Aorta (tissue), 5 donors: Measurements from ENCODE around the gene TBC1D23. TPM values are rescaled to one million over a fixed set of nuclear protein-coding genes. Genes with fewer than 3 reads are reported as not detected.
"Not testable (repeated sequence)": the region's sequence is repeated elsewhere in the genome, so short reads cannot be mapped to it uniquely, and the experiment has no call there.

Experiments used
- ATAC-seq: fragments of 200-7000 bp; cut with Tn5 transposase; one replicate; pipeline ENCODE4 v1.9.1; 2022; ENCODE audit warnings: moderate library complexity; ENCODE audit not compliant: low FRiP score
- DNase-seq, 2 donors: peaks; one replicate each; pipeline ENCODE4 v3.0.0-alpha.2; 2020
- H3K27ac ChIP-seq, 2 donors: one replicate each; pipeline ENCODE4 v1.5.1; 2013; ENCODE audit warnings: low read length in 2 of 2, mild to moderate bottlenecking in 2 of 2, moderate library complexity in 2 of 2, control low read depth in 1 of 2, inconsistent platforms in 1 of 2, low read depth in 1 of 2
- H3K27me3 ChIP-seq, 2 donors: one replicate each; pipeline ENCODE4 v1.6.1; 2013; ENCODE audit warnings: control low read depth in 1 of 2, low read length in 1 of 2, mild to moderate bottlenecking in 1 of 2, moderate library complexity in 1 of 2; ENCODE audit not compliant: insufficient read depth in 2 of 2, control insufficient read depth in 1 of 2
- H3K36me3 ChIP-seq, 2 donors: one replicate each; pipeline ENCODE4 v1.6.1; 2013; ENCODE audit warnings: control low read depth in 1 of 2, low read length in 1 of 2, mild to moderate bottlenecking in 1 of 2; ENCODE audit not compliant: insufficient read depth in 2 of 2, control insufficient read depth in 1 of 2
- H3K4me1 ChIP-seq, 2 donors: one replicate each; pipeline ENCODE4 v1.6.1; 2013; ENCODE audit warnings: low read length in 2 of 2, control low read depth in 1 of 2, mild to moderate bottlenecking in 1 of 2, moderate library complexity in 1 of 2; ENCODE audit not compliant: insufficient read depth in 2 of 2, control insufficient read depth in 1 of 2
- H3K4me3 ChIP-seq, 2 donors: one replicate each; pipeline ENCODE4 v1.5.1; 2013; ENCODE audit warnings: low read length in 2 of 2, control low read depth in 1 of 2, mild to moderate bottlenecking in 1 of 2
- H3K9me3 ChIP-seq: one replicate; pipeline ENCODE4 v1.6.1; 2013; ENCODE audit warnings: mild to moderate bottlenecking, low read length; ENCODE audit not compliant: control insufficient read depth
- WGBS, 2 donors: extraction: QIAGEN DNeasy Blood & Tissue Kit; methylation state at CpG; one replicate each; pipeline ENCODE4 v1.1.7; 2013; 5-methylcytosine and 5-hydroxymethylcytosine counted together
- intact Hi-C, 2 donors: fragments of 100-400 bp; cut with DNase I; formaldehyde crosslinking; loops; one replicate each; pipeline versions ENCODE4 v1.14.2 to v1.15.0; 2022
- polyA plus RNA-seq, 2 donors: library from polyadenylated mRNA; stranded (reverse); fragments of 200-250 nt; gene quantifications; one replicate each; pipeline ENCODE4 v1.2.3, GENCODE V29; 2013
- total RNA-seq, 2 donors: library from RNA; stranded (reverse); fragmentation: NEBNext Ultra II Directional; extraction: Animal tissue kit (Norgen Biotek cat#: 25700); gene quantifications; one replicate each; pipeline ENCODE4 v1.2.1, GENCODE V29; 2021
- donor health status: healthy with polysubstance abuse.
- donor health status: Bipolar disorder and iron deficiency.
- donor health status: DM: no; HTN: no; CAD: no.
- donor health status: DM: no; HTN: no; CAD: no.
- donor health status: DM: yes; HTN: yes; CAD: no.

Gene TBC1D23
- total and polyA plus RNA-seq, 4 donors = 19.5 to 59.3 (median 33.3) TPM

- intact Hi-C loops = no loop called here
- H3K27me3 ChIP-seq = no peaks in the 10 kb centered on the region
- WGBS, 2 donors = 96% methylated on average over 1 of the region's 1 CpG
- no peaks in the 10 kb centered on the region for H3K9me3 ChIP-seq
- ATAC-seq (no peak), DNase-seq (no peak)
- no peak overlapping the region for H3K27ac ChIP-seq
- H3K4me1 ChIP-seq = peaks cover under 1 to 3% of the 10 kb centered on the region in 2 donors
- H3K36me3 ChIP-seq = no peaks in the 10 kb centered on the region
- H3K4me3 ChIP-seq = no peak overlapping the region
These were observed 10.7 kb downstream of the TBC1D23 start for GRCh38 chr3:100271522-100271921.

- DNase-seq, intact Hi-C loops, H3K9me3 ChIP-seq, H3K4me1 ChIP-seq, H3K4me3 ChIP-seq, H3K27ac ChIP-seq, ATAC-seq, H3K36me3 ChIP-seq, H3K27me3 ChIP-seq: not testable (repeated sequence)
- 80 to 82% methylated on average over 13 of the region's 13 CpGs for WGBS, 2 donors
These were observed 12.2 kb downstream of the TBC1D23 start for GRCh38 chr3:100272797-100273611.

GRCh38 chr3:100274361-100274760 lies 13.6 kb downstream of the TBC1D23 start:
- H3K27me3 ChIP-seq = no peaks in the 10 kb centered on the region
- no peak overlapping the region for H3K4me3 ChIP-seq
- DNase-seq = no peak
- no peaks in the 10 kb centered on the region for H3K36me3 ChIP-seq
- peaks cover 3 to 5% of the 10 kb centered on the region in 2 donors for H3K4me1 ChIP-seq
- 92 to 96% methylated on average over 5 of the region's 5 CpGs for WGBS, 2 donors
- intact Hi-C loops = no loop called here
- no peak overlapping the region for H3K27ac ChIP-seq
- ATAC-seq = no peak
- no peaks in the 10 kb centered on the region for H3K9me3 ChIP-seq

GRCh38 chr3:100277255-100277800 lies 16.5 kb downstream of the TBC1D23 start:
- intact Hi-C loops = no loop called here
- Histone ChIP-seq H3K36me3 (peaks cover 0 to 2% of the 10 kb centered on the region in 2 donors), H3K4me3 (no peak overlapping the region), H3K4me1 (peaks cover 3 to 5% of the 10 kb centered on the region in 2 donors), H3K27ac (no peak overlapping the region), H3K9me3 (no peaks in the 10 kb centered on the region), H3K27me3 (no peaks in the 10 kb centered on the region)
- WGBS, 2 donors = 69 to 80% methylated on average over 1 of the region's 1 CpG
- ATAC-seq = no peak
- DNase-seq = no peak

- 45 to 50% methylated on average over 2 of the region's 2 CpGs for WGBS, 2 donors
- DNase-seq (no peak), ATAC-seq (no peak)
- Histone ChIP-seq H3K27ac (no peak overlapping the region), H3K9me3 (no peaks in the 10 kb centered on the region), H3K27me3 (no peaks in the 10 kb centered on the region), H3K4me1 (peaks cover 3 to 5% of the 10 kb centered on the region in 2 donors), H3K4me3 (no peak overlapping the region), H3K36me3 (peaks cover 0 to 2% of the 10 kb centered on the region in 2 donors)
- intact Hi-C loops = no loop called here
These were observed 18.1 kb downstream of the TBC1D23 start for GRCh38 chr3:100278910-100279309.

- no peaks in the 10 kb centered on the region for H3K27me3 ChIP-seq
- H3K4me1 ChIP-seq = no peaks in the 10 kb centered on the region
- no peak overlapping the region for H3K27ac ChIP-seq
- H3K4me3 ChIP-seq = no peak overlapping the region
- H3K9me3 ChIP-seq = no peaks in the 10 kb centered on the region
- H3K36me3 ChIP-seq = peaks cover 2 to 3% of the 10 kb centered on the region in 2 donors
- DNase-seq (no peak), ATAC-seq (no peak)
- intact Hi-C loops = no loop called here
These were observed 27.6 kb downstream of the TBC1D23 start for GRCh38 chr3:100288288-100288894.

GRCh38 chr3:100289339-100289738 lies 28.5 kb downstream of the TBC1D23 start:
- no peak for DNase-seq
- Histone ChIP-seq H3K36me3 (peaks cover 2 to 3% of the 10 kb centered on the region in 2 donors), H3K27me3 (no peaks in the 10 kb centered on the region), H3K27ac (no peak overlapping the region), H3K4me1 (no peaks in the 10 kb centered on the region), H3K9me3 (no peaks in the 10 kb centered on the region), H3K4me3 (no peak overlapping the region)
- WGBS, 2 donors = 72 to 73% methylated on average over 2 of the region's 2 CpGs
- intact Hi-C loops = no loop called here
- no peak for ATAC-seq

- no peak for ATAC-seq
- Histone ChIP-seq H3K27me3 (no peaks in the 10 kb centered on the region), H3K9me3 (no peaks in the 10 kb centered on the region), H3K4me1 (no peaks in the 10 kb centered on the region), H3K36me3 (peaks cover 0 to 3% of the 10 kb centered on the region in 2 donors), H3K27ac (no peak overlapping the region), H3K4me3 (no peak overlapping the region)
- WGBS, 2 donors = 85 to 93% methylated on average over 1 of the region's 1 CpG
- DNase-seq = no peak
- intact Hi-C loops = no loop called here
These were observed 34.3 kb downstream of the TBC1D23 start for GRCh38 chr3:100295089-100295488.

- Histone ChIP-seq H3K9me3 (no peaks in the 10 kb centered on the region), H3K4me3 (no peak overlapping the region), H3K27ac (no peak overlapping the region), H3K27me3 (no peaks in the 10 kb centered on the region), H3K36me3 (peaks cover 0 to 3% of the 10 kb centered on the region in 2 donors), H3K4me1 (no peaks in the 10 kb centered on the region)
- no peak for DNase-seq
- ATAC-seq = no peak
- 93 to 96% methylated on average over 2 of the region's 2 CpGs for WGBS, 2 donors
- intact Hi-C loops = no loop called here
These were observed 37.0 kb downstream of the TBC1D23 start for GRCh38 chr3:100297784-100298183.
